Measurements from ENCODE around the gene PRKD2.
A peak's percentile ranks its signal among the peaks of the same experiment; 100 is the strongest.

The PRKD2 gene

GRCh38 chr19:46660008-46660517, 56.9 kb downstream of the PRKD2 start:
- DNase-seq, result no peak

- no peak for DNase-seq
Measured at GRCh38 chr19:46659151-46660007, 57.5 kb downstream of the PRKD2 start.

- DNase-seq, result no peak
Measured at GRCh38 chr19:46656541-46656940, 60.4 kb downstream of the PRKD2 start.

- no peak for DNase-seq
Measured at GRCh38 chr19:46654621-46655152, 62.2 kb downstream of the PRKD2 start.

- DNase-seq, result no peak
Measured at GRCh38 chr19:46650445-46650844, 66.5 kb downstream of the PRKD2 start.

- no peak for DNase-seq
Measured at GRCh38 chr19:46648961-46649960, 67.7 kb downstream of the PRKD2 start.

GRCh38 chr19:46648060-46648960, 68.6 kb downstream of the PRKD2 start:
- no peak for DNase-seq

GRCh38 chr19:46646402-46646801, 70.5 kb downstream of the PRKD2 start:
- no peak for DNase-seq

- no peak for DNase-seq
Measured at GRCh38 chr19:46644720-46645119, 72.2 kb downstream of the PRKD2 start.

GRCh38 chr19:46640656-46641055, 76.3 kb downstream of the PRKD2 start:
- DNase-seq, result no peak

GRCh38 chr19:46639358-46640182, 77.3 kb downstream of the PRKD2 start:
- DNase-seq, result no peak

- DNase-seq, result no peak
Measured at GRCh38 chr19:46637224-46637623, 79.7 kb downstream of the PRKD2 start.

GRCh38 chr19:46635920-46636761, 80.8 kb downstream of the PRKD2 start, which contains the start of gene GNG8:
GNG8 (minus strand) TSS chr19:46636202; CDS start chr19:46634682, 1,520 bp downstream.
- no peak for DNase-seq

- DNase-seq, result no peak
Measured at GRCh38 chr19:46634656-46635218, 82.2 kb downstream of the PRKD2 start.

GRCh38 chr19:46634045-46634655, 82.8 kb downstream of the PRKD2 start:
- DNase-seq, result peak; percentile 78

- DNase-seq, result no peak
Measured at GRCh38 chr19:46633130-46633529, 83.8 kb downstream of the PRKD2 start.

- no peak for DNase-seq
Measured at GRCh38 chr19:46631481-46631880, 85.4 kb downstream of the PRKD2 start.

GRCh38 chr19:46630586-46631205, 86.2 kb downstream of the PRKD2 start:
- no peak for DNase-seq

GRCh38 chr19:46629546-46630025, 87.3 kb downstream of the PRKD2 start:
- DNase-seq, result no peak

All from NCI-H187 treated with DMSO at 0.1 percent for 48 hours (cell line).